ENCODE data around the gene ZP4.

DNA sequence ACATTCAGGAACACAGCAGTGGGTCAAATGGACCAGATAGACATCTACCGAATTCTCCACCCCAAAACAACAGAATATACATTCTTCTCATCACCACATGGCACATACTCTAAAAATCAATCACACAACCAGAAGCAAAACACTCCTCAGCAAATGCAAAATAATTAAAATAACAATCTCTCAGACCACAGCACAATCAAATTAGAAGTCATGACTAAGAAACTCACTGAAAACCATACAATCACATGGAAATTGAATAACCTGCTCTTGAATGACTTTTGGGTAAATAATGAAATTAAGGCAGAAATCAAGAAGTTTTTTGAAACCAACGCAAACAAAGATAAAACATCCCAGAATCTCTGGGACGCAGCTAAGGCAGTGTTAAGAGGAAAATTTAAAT is 49.2 kb downstream of the ZP4 start:
- no peak for TF ChIP-seq EZH2 (IDR thresholded peaks at IDR 0.05; ENCODE audit: borderline replicate concordance, low read depth, low read length, poor library complexity, severe bottlenecking)
- TF ChIP-seq, protein P1, sequence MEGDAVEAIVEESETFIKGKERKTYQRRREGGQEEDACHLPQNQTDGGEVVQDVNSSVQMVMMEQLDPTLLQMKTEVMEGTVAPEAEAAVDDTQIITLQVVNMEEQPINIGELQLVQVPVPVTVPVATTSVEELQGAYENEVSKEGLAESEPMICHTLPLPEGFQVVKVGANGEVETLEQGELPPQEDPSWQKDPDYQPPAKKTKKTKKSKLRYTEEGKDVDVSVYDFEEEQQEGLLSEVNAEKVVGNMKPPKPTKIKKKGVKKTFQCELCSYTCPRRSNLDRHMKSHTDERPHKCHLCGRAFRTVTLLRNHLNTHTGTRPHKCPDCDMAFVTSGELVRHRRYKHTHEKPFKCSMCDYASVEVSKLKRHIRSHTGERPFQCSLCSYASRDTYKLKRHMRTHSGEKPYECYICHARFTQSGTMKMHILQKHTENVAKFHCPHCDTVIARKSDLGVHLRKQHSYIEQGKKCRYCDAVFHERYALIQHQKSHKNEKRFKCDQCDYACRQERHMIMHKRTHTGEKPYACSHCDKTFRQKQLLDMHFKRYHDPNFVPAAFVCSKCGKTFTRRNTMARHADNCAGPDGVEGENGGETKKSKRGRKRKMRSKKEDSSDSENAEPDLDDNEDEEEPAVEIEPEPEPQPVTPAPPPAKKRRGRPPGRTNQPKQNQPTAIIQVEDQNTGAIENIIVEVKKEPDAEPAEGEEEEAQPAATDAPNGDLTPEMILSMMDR (conservative IDR thresholded peaks at IDR 0.05; ENCODE audit: low read depth, low read length) = no peak

All from A673 (cell line).